IMR-90 (cell line): ENCODE results near the gene ANKRD34B.

Experiments used
- BHLHE40 ChIP-seq: fragments of 150-350 bp; IDR thresholded peaks from 2 replicates; pipeline ENCODE4 v1.6.1; 2016; ENCODE audit warnings: mild to moderate bottlenecking, low read depth, low read length
- CEBPB ChIP-seq: IDR thresholded peaks from 2 replicates; pipeline ENCODE4 v1.6.1; 2012; ENCODE audit warnings: low read depth, low read length, improper control_type of control experiment
- CTCF ChIP-seq: conservative IDR thresholded peaks from 2 replicates; pipeline ENCODE4 v1.5.1; 2012; ENCODE audit warnings: mild to moderate bottlenecking, low read depth, low read length, improper control_type of control experiment
- ELK1 ChIP-seq: fragments of 150-350 bp; IDR thresholded peaks from 2 replicates; pipeline ENCODE4 v1.6.1; 2016; ENCODE audit warnings: low read depth, mild to moderate bottlenecking, low read length, moderate library complexity, borderline replicate concordance
- FOS ChIP-seq: fragments of 150-350 bp; IDR thresholded peaks from 2 replicates; pipeline ENCODE4 v1.6.1; 2016; ENCODE audit warnings: low read depth, low read length
- MAZ ChIP-seq: IDR thresholded peaks from 2 replicates; pipeline ENCODE4 v1.6.1; 2012; ENCODE audit warnings: low read depth, mild to moderate bottlenecking, low read length, improper control_type of control experiment, moderate library complexity, borderline replicate concordance
- NFE2L2 ChIP-seq: fragments of 150-350 bp; IDR thresholded peaks from 2 replicates; pipeline ENCODE4 v1.6.1; 2016; ENCODE audit warnings: low read depth, mild to moderate bottlenecking, low read length
- POLR2A ChIP-seq: IDR thresholded peaks from 2 replicates; pipeline ENCODE4 v1.6.1; 2012; ENCODE audit warnings: mild to moderate bottlenecking, low read depth, low read length
- RAD21 ChIP-seq: IDR thresholded peaks from 2 replicates; pipeline ENCODE4 v1.6.1; 2012; ENCODE audit warnings: low read length, improper control_type of control experiment
- RFX5 ChIP-seq: IDR thresholded peaks from 2 replicates; pipeline ENCODE4 v1.8.0; 2012; ENCODE audit warnings: low read depth, mild to moderate bottlenecking, low read length, moderate library complexity
- SMC3 ChIP-seq: fragments of 150-350 bp; IDR thresholded peaks from 2 replicates; pipeline ENCODE4 v1.6.1; 2016; ENCODE audit warnings: low read depth, mild to moderate bottlenecking, antibody characterized with exemption, low read length, moderate library complexity
- USF2 ChIP-seq: fragments of 150-350 bp; IDR thresholded peaks from 2 replicates; pipeline ENCODE4 v1.6.1; 2017; ENCODE audit warnings: mild to moderate bottlenecking, antibody characterized with exemption, low read length, low read depth

- TF ChIP-seq SMC3 (no peak), CTCF (no peak), CEBPB (no peak), BHLHE40 (no peak), POLR2A (no peak), RAD21 (no peak), ELK1 (no peak), NFE2L2 (no peak), USF2 (no peak), RFX5 (no peak), MAZ (no peak), FOS (no peak)
Observed at GRCh38 chr5:80592761-80593160, 22.7 kb upstream of the ANKRD34B start.
